ENCODE data around the gene EIF4E.

- TF ChIP-seq CTCF (IDR thresholded peaks at IDR 0.05) (no peak), POLR2A (IDR thresholded peaks at IDR 0.05) (no peak)
These were observed 37.2 kb downstream of the EIF4E start for GRCh38 chr4:98891478-98892337.
